ENCODE measurements around the gene TCERG1L.

- TF ChIP-seq CTCF (IDR thresholded peaks at IDR 0.05; ENCODE audit: insufficient read depth, low read length, poor library complexity, severe bottlenecking) (no peak), EZH2phosphoT487 (conservative IDR thresholded peaks at IDR 0.05; ENCODE audit: low read length) (no peak)
Measured at GRCh38 chr10:131226446-131227162, 84.9 kb downstream of the TCERG1L start.

Measured in SU-DHL-6 (cell line).